GM19099 (cell line): ENCODE data around the gene PCDHB14.
"Not testable (repeated sequence)": the region's sequence is repeated elsewhere in the genome, so short reads cannot be mapped to it uniquely, and the experiment has no call there.

Source experiments
- POLR2A ChIP-seq: IDR thresholded peaks from 3 replicates; pipeline ENCODE4 v1.6.1; 2011; ENCODE audit warnings: low read depth; ENCODE audit not compliant: insufficient read length; ENCODE audit errors: extremely low read depth

Gene PCDHB14

GRCh38 chr5:141223112-141223783 is at the start of gene PCDHB14:
PCDHB14 (plus strand) TSS chr5:141223343; CDS start chr5:141223506, 163 bp downstream.
- no peak for TF ChIP-seq POLR2A

GRCh38 chr5:141175933-141176332 is 47.2 kb upstream of the PCDHB14 start:
- TF ChIP-seq POLR2A, result no peak

GRCh38 chr5:141177577-141178191 is 45.5 kb upstream of the PCDHB14 start, which contains the start of gene PCDHB8:
PCDHB8 (plus strand) TSS chr5:141177790; CDS start chr5:141178035, 245 bp downstream.
- TF ChIP-seq POLR2A, result not testable (repeated sequence)

GRCh38 chr5:141180313-141180712 is 42.8 kb upstream of the PCDHB14 start:
- TF ChIP-seq POLR2A, result no peak

- TF ChIP-seq POLR2A, result no peak
Measured at GRCh38 chr5:141182248-141182647, 40.9 kb upstream of the PCDHB14 start, which contains the start of gene PCDHB16. PCDHB16 (plus strand) TSS chr5:141182387; CDS start chr5:141182560, 173 bp downstream.

- no peak for TF ChIP-seq POLR2A
Measured at GRCh38 chr5:141186897-141187512, 36.1 kb upstream of the PCDHB14 start, which contains the start of gene PCDHB9. PCDHB9 (plus strand) TSS chr5:141187161; CDS start chr5:141187319, 158 bp downstream.

- no peak for TF ChIP-seq POLR2A
Measured at GRCh38 chr5:141192110-141192725, 30.9 kb upstream of the PCDHB14 start, which contains the start of gene PCDHB10. PCDHB10 (plus strand) TSS chr5:141192353; CDS start chr5:141192553, 200 bp downstream.

- no peak for TF ChIP-seq POLR2A
Measured at GRCh38 chr5:141196363-141196762, 26.8 kb upstream of the PCDHB14 start.

GRCh38 chr5:141199359-141200235 is 23.5 kb upstream of the PCDHB14 start, which contains the start of gene PCDHB11:
PCDHB11 (plus strand) TSS chr5:141199627; CDS start chr5:141199775, 148 bp downstream.
- no peak for TF ChIP-seq POLR2A

- no peak for TF ChIP-seq POLR2A
Measured at GRCh38 chr5:141208478-141208877, 14.7 kb upstream of the PCDHB14 start, which contains the start of gene PCDHB12. PCDHB12 (plus strand) TSS chr5:141208719; CDS start chr5:141208908, 189 bp downstream.

- not testable (repeated sequence) for TF ChIP-seq POLR2A
Measured at GRCh38 chr5:141213656-141214339, 9.3 kb upstream of the PCDHB14 start, which contains the start of gene PCDHB13. PCDHB13 (plus strand) TSS chr5:141213919; CDS start chr5:141214124, 205 bp downstream.

GRCh38 chr5:141234109-141234667 is 11.0 kb downstream of the PCDHB14 start:
- no peak for TF ChIP-seq POLR2A
